ENCODE results near the gene FGFBP2.

FGFBP2 gene

DNA sequence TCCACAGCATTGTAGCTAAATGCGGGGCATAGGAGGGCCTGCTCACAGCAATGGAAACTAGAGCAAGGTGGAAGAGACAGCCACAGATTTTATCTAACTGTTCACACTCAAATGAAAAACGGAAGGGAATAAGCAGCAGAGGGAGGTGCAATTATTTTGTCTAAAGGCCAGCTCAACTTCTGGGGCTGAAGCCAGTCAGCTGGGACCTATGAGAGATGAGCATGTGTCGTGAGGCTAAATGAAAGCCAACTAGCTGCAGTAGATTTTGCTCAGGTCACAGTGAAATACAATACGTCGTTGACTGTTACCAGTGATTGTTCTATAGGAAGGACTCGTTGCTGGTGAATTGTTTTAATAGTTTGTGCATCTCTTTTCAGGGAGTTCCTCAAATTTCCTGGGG, 26.4 kb upstream of the FGFBP2 start:
- Histone ChIP-seq H3K27ac (ENCODE audit: low read depth, low read length, poor library complexity, severe bottlenecking) (no peak overlapping the region), H3K9me2 (ENCODE audit: low read depth, low read length) (no peaks in the 10 kb centered on the region), H3F3A (ENCODE audit: insufficient read depth, low read length) (no peaks in the 10 kb centered on the region), H3K9me3 (ENCODE audit: low read length) (no peaks in the 10 kb centered on the region), H3K4me2 (ENCODE audit: low read length) (no peak overlapping the region), H3K36me3 (ENCODE audit: insufficient read depth, low read length) (no peaks in the 10 kb centered on the region), H3K9ac (ENCODE audit: low read length) (no peak overlapping the region), H3K4me1 (ENCODE audit: insufficient read depth, low read length, severe bottlenecking) (no peaks in the 10 kb centered on the region), H3K4me3 (ENCODE audit: low read depth, low read length, poor library complexity, severe bottlenecking) (no peak overlapping the region), H2AFZ (ENCODE audit: low read length) (no peak overlapping the region), H3K79me2 (ENCODE audit: insufficient read depth, low read length) (no peaks in the 10 kb centered on the region), H4K20me1 (ENCODE audit: insufficient read depth, low read length) (no peaks in the 10 kb centered on the region), H3K27me3 (ENCODE audit: insufficient read depth, low read length) (no peaks in the 10 kb centered on the region)
- no peak for TF ChIP-seq EZH2 (IDR thresholded peaks at IDR 0.05; ENCODE audit: borderline replicate concordance, low read length)
- no peak for TF ChIP-seq CTCF (IDR thresholded peaks at IDR 0.05; ENCODE audit: low read length)

GRCh38 chr4:15988222-15988621, 25.2 kb upstream of the FGFBP2 start:
- H4K20me1 ChIP-seq (ENCODE audit: insufficient read depth, low read length): no peaks in the 10 kb centered on the region
- no peak for TF ChIP-seq EZH2 (IDR thresholded peaks at IDR 0.05; ENCODE audit: borderline replicate concordance, low read length)
- TF ChIP-seq CTCF (IDR thresholded peaks at IDR 0.05; ENCODE audit: low read length): no peak
- H3K9ac ChIP-seq (ENCODE audit: low read length): no peak overlapping the region
- no peaks in the 10 kb centered on the region for H3K9me2 ChIP-seq (ENCODE audit: low read depth, low read length)
- no peak overlapping the region for H2AFZ ChIP-seq (ENCODE audit: low read length)
- no peaks in the 10 kb centered on the region for H3K27me3 ChIP-seq (ENCODE audit: insufficient read depth, low read length)
- H3K4me1 ChIP-seq (ENCODE audit: insufficient read depth, low read length, severe bottlenecking): no peaks in the 10 kb centered on the region
- H3K4me2 ChIP-seq (ENCODE audit: low read length): no peak overlapping the region
- H3F3A ChIP-seq (ENCODE audit: insufficient read depth, low read length): no peaks in the 10 kb centered on the region
- no peaks in the 10 kb centered on the region for H3K79me2 ChIP-seq (ENCODE audit: insufficient read depth, low read length)
- no peaks in the 10 kb centered on the region for H3K9me3 ChIP-seq (ENCODE audit: low read length)
- H3K36me3 ChIP-seq (ENCODE audit: insufficient read depth, low read length): no peaks in the 10 kb centered on the region
- H3K27ac ChIP-seq (ENCODE audit: low read depth, low read length, poor library complexity, severe bottlenecking): no peak overlapping the region
- no peak overlapping the region for H3K4me3 ChIP-seq (ENCODE audit: low read depth, low read length, poor library complexity, severe bottlenecking)

DNA sequence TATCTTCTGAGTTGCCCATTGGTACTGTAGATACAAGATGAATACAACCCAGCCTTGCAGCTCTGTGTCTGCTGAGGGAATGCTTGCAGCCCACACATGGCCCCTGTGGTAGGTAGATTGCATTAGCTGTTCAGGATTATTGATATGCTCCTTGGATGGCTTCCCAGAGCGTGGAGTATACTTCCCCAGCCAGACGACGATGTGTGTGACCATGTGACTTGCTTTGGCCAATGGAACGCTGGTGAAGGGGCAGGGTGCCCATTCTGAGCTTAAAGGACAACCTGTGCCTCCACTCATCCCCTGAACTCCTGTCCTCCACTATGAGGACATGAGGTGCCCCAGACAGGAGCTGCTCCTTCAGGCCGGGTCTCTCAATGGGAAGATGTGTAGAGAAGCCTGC, 23.9 kb upstream of the FGFBP2 start:
- Histone ChIP-seq H2AFZ (ENCODE audit: low read length) (no peak overlapping the region), H3K9ac (ENCODE audit: low read length) (no peak overlapping the region), H3K4me2 (ENCODE audit: low read length) (no peak overlapping the region), H3K9me2 (ENCODE audit: low read depth, low read length) (no peaks in the 10 kb centered on the region), H3K9me3 (ENCODE audit: low read length) (no peaks in the 10 kb centered on the region), H3K27ac (ENCODE audit: low read depth, low read length, poor library complexity, severe bottlenecking) (no peak overlapping the region), H3K4me3 (ENCODE audit: low read depth, low read length, poor library complexity, severe bottlenecking) (no peak overlapping the region), H3K36me3 (ENCODE audit: insufficient read depth, low read length) (no peaks in the 10 kb centered on the region), H3K4me1 (ENCODE audit: insufficient read depth, low read length, severe bottlenecking) (no peaks in the 10 kb centered on the region), H3K27me3 (ENCODE audit: insufficient read depth, low read length) (no peaks in the 10 kb centered on the region), H3F3A (ENCODE audit: insufficient read depth, low read length) (no peaks in the 10 kb centered on the region), H4K20me1 (ENCODE audit: insufficient read depth, low read length) (no peaks in the 10 kb centered on the region), H3K79me2 (ENCODE audit: insufficient read depth, low read length) (no peaks in the 10 kb centered on the region)
- TF ChIP-seq CTCF (IDR thresholded peaks at IDR 0.05; ENCODE audit: low read length): no peak
- no peak for TF ChIP-seq EZH2 (IDR thresholded peaks at IDR 0.05; ENCODE audit: borderline replicate concordance, low read length)

All from OCI-LY1 (cell line).